Lower lobe of right lung (tissue), 2 donors: ENCODE results near the gene FAM229A. TPM values are rescaled to one million over a fixed set of nuclear protein-coding genes. Genes with fewer than 3 reads are reported as not detected.
A peak's percentile ranks its signal among the peaks of the same experiment; 100 is the strongest.

Source experiments
- ATAC-seq, 2 donors: fragments of 200-7000 bp; cut with Tn5 transposase; one replicate each; pipeline ENCODE4 v1.9.1; 2020 to 2022; ENCODE audit warnings: mild to moderate bottlenecking in 2 of 2, moderate library complexity in 2 of 2
- DNase-seq: peaks from one replicate; pipeline ENCODE4 v3.0.0-alpha.2; 2020
- H3K27ac ChIP-seq: fragments of 200-600 bp; one replicate; pipeline ENCODE4 v1.8.0; 2022
- H3K27me3 ChIP-seq: fragments of 200-600 bp; one replicate; pipeline ENCODE4 v1.8.0; 2022; ENCODE audit warnings: low read depth
- H3K36me3 ChIP-seq: fragments of 200-600 bp; one replicate; pipeline ENCODE4 v1.8.0; 2022; ENCODE audit warnings: mild to moderate bottlenecking
- H3K4me1 ChIP-seq: fragments of 200-600 bp; one replicate; pipeline ENCODE4 v1.8.0; 2022
- H3K4me3 ChIP-seq: fragments of 200-600 bp; one replicate; pipeline ENCODE4 v1.8.0; 2022; ENCODE audit warnings: mild to moderate bottlenecking
- H3K9me3 ChIP-seq: fragments of 200-600 bp; one replicate; pipeline ENCODE4 v1.8.0; 2022
- CTCF ChIP-seq: fragments of 200-600 bp; IDR thresholded peaks from one replicate; pipeline ENCODE4 v1.8.0; 2022; ENCODE audit warnings: antibody characterized with exemption, mild to moderate bottlenecking
- intact Hi-C: fragments of 100-400 bp; cut with DNase I; formaldehyde crosslinking; loops from one replicate; pipeline ENCODE4 v1.11.0; 2022
- total RNA-seq: library from RNA; stranded (reverse); fragmentation: NEBNext Ultra II Directional; extraction: Animal tissue kit (Norgen Biotek cat#: 25700); gene quantifications from one replicate; pipeline ENCODE4 v1.2.1, GENCODE V29; 2021
- donor health status: DM: no; HTN: yes; CAD: no; lungs with severe emphysema.

Gene FAM229A
- total RNA-seq, 1 donor from 2014 or later: 9.7 TPM

GRCh38 chr1:32337855-32338636 lies 24.2 kb downstream of the FAM229A start:
- TF ChIP-seq CTCF: no peak
- Histone ChIP-seq H3K4me1 (peaks cover 68% of the 10 kb centered on the region), H3K4me3 (no peak overlapping the region), H3K9me3 (no peaks in the 10 kb centered on the region), H3K36me3 (peaks cover 3% of the 10 kb centered on the region), H3K27me3 (no peaks in the 10 kb centered on the region), H3K27ac (no peak overlapping the region)
- intact Hi-C loops: no loop called here
- DNase-seq (peak; percentile 70), ATAC-seq (peak in 1 of 2 donors; percentile 59)

- TF ChIP-seq CTCF: no peak
- H3K36me3 ChIP-seq: peaks cover 12% of the 10 kb centered on the region
- no peaks in the 10 kb centered on the region for H3K27me3 ChIP-seq
- H3K4me1 ChIP-seq: peaks cover 70% of the 10 kb centered on the region
- ATAC-seq (peak; percentile 30 to 62), DNase-seq (peak; percentile 84)
- no peaks in the 10 kb centered on the region for H3K9me3 ChIP-seq
- intact Hi-C loops: no loop called here
- H3K4me3 ChIP-seq: no peak overlapping the region
- peak overlapping the region; percentile 49 for H3K27ac ChIP-seq
Observed at GRCh38 chr1:32336963-32337675, 25.2 kb downstream of the FAM229A start.

GRCh38 chr1:32336591-32336932 lies 25.7 kb downstream of the FAM229A start:
- no peak for ATAC-seq

GRCh38 chr1:32335790-32336590 lies 26.3 kb downstream of the FAM229A start, which contains the start of gene MARCKSL1:
Gene MARCKSL1 (minus strand): TSS chr1:32336233. CDS start chr1:32336033, 200 bp downstream.
- DNase-seq: peak; percentile 89
- intact Hi-C loops: no loop called here
- Histone ChIP-seq H3K4me3 (peak within 1 kb of the TSS; percentile 63), H3K9me3 (no peaks in the 10 kb centered on the region), H3K27ac (peak within 1 kb of the TSS; percentile 60), H3K4me1 (peaks cover 63% of the 10 kb centered on the region), H3K36me3 (peaks cover 23% of the 10 kb centered on the region), H3K27me3 (no peaks in the 10 kb centered on the region)
- peak; percentile 74 to 82 for ATAC-seq
- TF ChIP-seq CTCF: no peak

More at GRCh38 chr1:32336591-32336932, 25.7 kb downstream of the FAM229A start:
- intact Hi-C loops: no loop called here
- H3K27ac ChIP-seq: peak overlapping the region; percentile 49
- no peaks in the 10 kb centered on the region for H3K27me3 ChIP-seq
- TF ChIP-seq CTCF: no peak
- no peak for DNase-seq
- peaks cover 17% of the 10 kb centered on the region for H3K36me3 ChIP-seq
- peaks cover 65% of the 10 kb centered on the region for H3K4me1 ChIP-seq
- H3K4me3 ChIP-seq: peak overlapping the region; percentile 63
- no peaks in the 10 kb centered on the region for H3K9me3 ChIP-seq

- peak overlapping the region; percentile 63 for H3K4me3 ChIP-seq
- H3K4me1 ChIP-seq: peaks cover 63% of the 10 kb centered on the region
- H3K9me3 ChIP-seq: no peaks in the 10 kb centered on the region
- peak overlapping the region; percentile 60 for H3K27ac ChIP-seq
- DNase-seq (no peak), ATAC-seq (peak in 1 of 2 donors; percentile 14)
- no peaks in the 10 kb centered on the region for H3K27me3 ChIP-seq
- peaks cover 28% of the 10 kb centered on the region for H3K36me3 ChIP-seq
- no peak for TF ChIP-seq CTCF
- intact Hi-C loops: no loop called here
Observed at GRCh38 chr1:32335535-32335789, 26.8 kb downstream of the FAM229A start.
